HFFc6 (cell line): ENCODE results near the gene MBD5. TPM values are rescaled to one million over a fixed set of nuclear protein-coding genes. Genes with fewer than 3 reads are reported as not detected.

Experiments
- DNase-seq: peaks from one replicate; pipeline ENCODE4 v3.0.0-alpha.2; 2018
- H3K27ac Mint-ChIP-seq: 2 replicates; pipeline ENCODE4 v1.8.0; 2020; ENCODE audit warnings: mild to moderate bottlenecking, mixed read lengths
- H3K27me3 Mint-ChIP-seq: 2 replicates; pipeline ENCODE4 v1.8.0; 2021; ENCODE audit warnings: mild to moderate bottlenecking, moderate library complexity, mixed read lengths; ENCODE audit not compliant: insufficient read depth
- H3K36me3 Mint-ChIP-seq: 2 replicates; pipeline ENCODE4 v1.8.0; 2021; ENCODE audit warnings: low read depth, mixed read lengths
- H3K4me1 Mint-ChIP-seq: 2 replicates; pipeline ENCODE4 v1.8.0; 2020; ENCODE audit warnings: low read depth, mixed read lengths
- H3K4me3 Mint-ChIP-seq: 2 replicates; pipeline ENCODE4 v1.8.0; 2020; ENCODE audit warnings: mild to moderate bottlenecking, moderate library complexity, mixed read lengths
- H3K9me3 Mint-ChIP-seq: 2 replicates; pipeline ENCODE4 v1.8.0; 2020; ENCODE audit warnings: mild to moderate bottlenecking, mixed read lengths
- total RNA-seq, 6 experiments: library from RNA; stranded (reverse); fragmentation: NEBNext Ultra II Directional; extraction: Animal tissue kit (Norgen Biotek cat#: 25700); gene quantifications; 2 replicates in 1 of 6; 3 replicates in 5 of 6; pipeline ENCODE4 v1.2.3, GENCODE V29; 2021
- TF ChIP-seq, protein P1 (sequence below): fragments of 200-600 bp; sonication (generic); IDR thresholded peaks from 2 replicates; pipeline ENCODE4 v1.5.0; 2021; ENCODE audit warnings: antibody characterized with exemption, mild to moderate bottlenecking

The MBD5 gene
- total RNA-seq, 6 experiments from 2014 or later, result 29.1 to 41.0 (median 35.0) TPM

DNA sequence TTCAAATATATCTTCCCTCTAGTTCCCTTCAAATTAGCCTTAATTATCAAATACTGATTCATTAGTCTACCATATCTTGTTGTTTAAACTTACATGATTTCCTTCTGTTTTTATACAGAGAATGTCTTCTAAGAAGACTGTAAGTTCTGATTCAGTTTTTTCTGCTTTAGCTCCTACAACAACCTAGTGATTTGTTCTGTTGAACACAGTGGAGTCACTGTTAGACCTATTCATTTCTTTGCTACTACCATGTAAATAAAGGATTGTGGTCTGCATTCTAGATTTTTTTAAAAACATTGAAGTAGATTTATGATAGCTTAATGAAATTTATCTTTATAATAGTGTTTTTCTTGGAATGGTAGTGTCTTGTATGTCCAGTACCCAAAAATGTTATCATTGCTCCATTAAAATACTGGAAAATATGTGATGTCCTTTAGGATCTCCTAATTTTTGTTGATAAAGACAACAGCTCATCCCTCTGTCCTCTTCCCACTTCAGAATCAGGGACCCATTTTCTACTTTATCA lies 146.4 kb downstream of the MBD5 start:
- Mint-ChIP-seq H3K4me3 (no peak overlapping the region), H3K9me3 (no peaks in the 10 kb centered on the region), H3K27ac (no peak overlapping the region), H3K27me3 (no peaks in the 10 kb centered on the region), H3K36me3 (peaks cover 11% of the 10 kb centered on the region; the same call in 1 of the 2 replicates), H3K4me1 (peaks cover 10% of the 10 kb centered on the region)
- TF ChIP-seq, protein P1, sequence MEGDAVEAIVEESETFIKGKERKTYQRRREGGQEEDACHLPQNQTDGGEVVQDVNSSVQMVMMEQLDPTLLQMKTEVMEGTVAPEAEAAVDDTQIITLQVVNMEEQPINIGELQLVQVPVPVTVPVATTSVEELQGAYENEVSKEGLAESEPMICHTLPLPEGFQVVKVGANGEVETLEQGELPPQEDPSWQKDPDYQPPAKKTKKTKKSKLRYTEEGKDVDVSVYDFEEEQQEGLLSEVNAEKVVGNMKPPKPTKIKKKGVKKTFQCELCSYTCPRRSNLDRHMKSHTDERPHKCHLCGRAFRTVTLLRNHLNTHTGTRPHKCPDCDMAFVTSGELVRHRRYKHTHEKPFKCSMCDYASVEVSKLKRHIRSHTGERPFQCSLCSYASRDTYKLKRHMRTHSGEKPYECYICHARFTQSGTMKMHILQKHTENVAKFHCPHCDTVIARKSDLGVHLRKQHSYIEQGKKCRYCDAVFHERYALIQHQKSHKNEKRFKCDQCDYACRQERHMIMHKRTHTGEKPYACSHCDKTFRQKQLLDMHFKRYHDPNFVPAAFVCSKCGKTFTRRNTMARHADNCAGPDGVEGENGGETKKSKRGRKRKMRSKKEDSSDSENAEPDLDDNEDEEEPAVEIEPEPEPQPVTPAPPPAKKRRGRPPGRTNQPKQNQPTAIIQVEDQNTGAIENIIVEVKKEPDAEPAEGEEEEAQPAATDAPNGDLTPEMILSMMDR, result no peak
- DNase-seq, result no peak

DNA sequence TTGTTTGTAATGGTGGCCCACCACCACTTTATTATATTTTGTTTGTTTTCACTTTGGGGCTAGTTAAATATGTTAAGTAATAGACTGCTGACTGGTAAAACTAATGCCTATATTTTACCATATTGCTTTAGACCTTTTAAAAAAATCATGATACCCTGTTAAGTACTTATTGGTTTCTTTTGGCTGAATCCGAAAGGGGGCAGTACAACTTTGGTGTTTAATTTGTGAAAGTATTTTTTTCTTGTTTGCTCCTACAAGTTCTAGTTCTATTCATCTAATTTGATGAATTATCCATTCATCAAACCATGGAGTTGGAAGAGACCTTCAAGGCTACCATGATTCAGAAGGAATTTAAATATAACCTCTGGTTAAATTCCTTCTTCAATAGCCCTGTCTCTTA lies 147.0 kb downstream of the MBD5 start:
- no peak overlapping the region for H3K4me3 Mint-ChIP-seq
- H3K4me1 Mint-ChIP-seq, result peaks cover 10% of the 10 kb centered on the region
- TF ChIP-seq, protein P1, result no peak; the same call in 1 of the 2 replicates
- no peaks in the 10 kb centered on the region for H3K9me3 Mint-ChIP-seq
- H3K27ac Mint-ChIP-seq, result no peak overlapping the region
- H3K27me3 Mint-ChIP-seq, result no peaks in the 10 kb centered on the region
- peaks cover 11% of the 10 kb centered on the region; the same call in 1 of the 2 replicates for H3K36me3 Mint-ChIP-seq
- no peak for DNase-seq

DNA sequence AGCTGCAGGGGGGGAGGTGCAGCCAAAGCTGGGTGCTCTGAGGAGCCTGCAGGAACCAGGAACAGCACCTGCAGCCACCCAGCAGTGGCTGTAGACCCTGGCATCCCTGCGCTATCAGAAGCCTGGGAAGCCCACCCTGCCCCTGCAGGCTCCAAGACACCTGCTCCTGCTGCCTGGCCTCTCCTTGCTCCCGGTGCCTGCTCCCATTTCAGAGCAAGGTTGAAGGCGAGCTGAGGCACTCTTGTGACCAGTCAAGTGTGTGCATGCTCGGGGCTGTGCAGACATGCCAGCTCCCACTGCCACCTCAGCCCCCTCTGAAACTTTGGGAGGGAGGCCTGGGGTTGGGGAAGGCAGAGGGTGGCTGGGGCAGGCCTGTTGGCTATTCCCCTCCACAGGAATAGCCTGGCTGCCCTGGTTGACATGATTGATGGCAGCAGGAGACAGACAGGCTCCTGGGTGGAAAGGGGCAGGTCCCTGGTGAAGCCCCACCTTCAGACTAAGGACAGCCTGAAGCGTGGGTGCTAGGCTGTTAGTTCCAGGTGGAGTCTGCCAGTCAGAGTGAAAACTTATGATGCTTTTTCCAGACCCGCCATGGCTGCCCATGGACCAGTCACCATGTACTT lies 151.4 kb downstream of the MBD5 start:
- H3K4me1 Mint-ChIP-seq, result no peaks in the 10 kb centered on the region

DNA sequence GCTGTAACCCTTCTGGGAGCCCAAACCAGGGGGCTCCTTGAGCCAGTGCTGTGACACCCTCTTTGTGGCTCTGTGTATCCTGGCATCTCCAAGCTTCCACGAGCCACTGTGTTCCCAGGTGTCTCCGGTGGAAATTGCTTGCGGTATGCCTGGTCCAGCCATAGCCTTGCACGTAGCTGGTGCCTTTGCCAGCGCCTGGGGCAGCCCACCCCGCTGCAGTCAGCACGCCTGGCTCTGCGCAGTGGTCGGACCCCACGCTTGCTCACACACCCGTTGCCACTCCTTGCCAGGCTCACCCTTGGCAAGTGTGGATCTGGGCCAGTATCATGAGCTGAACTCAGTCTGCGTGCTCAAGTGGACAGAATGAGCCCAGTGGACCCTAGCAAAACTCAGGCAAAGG lies 152.3 kb downstream of the MBD5 start:
- TF ChIP-seq, protein P1, result no peak
- no peak for DNase-seq
- Mint-ChIP-seq H3K4me1 (no peaks in the 10 kb centered on the region), H3K9me3 (no peaks in the 10 kb centered on the region), H3K4me3 (no peak overlapping the region), H3K27me3 (no peaks in the 10 kb centered on the region), H3K36me3 (peaks cover 11% of the 10 kb centered on the region; the same call in 1 of the 2 replicates), H3K27ac (no peak overlapping the region)

More for the DNA sequence above, 151.4 kb downstream of the MBD5 start:
- no peak overlapping the region for H3K4me3 Mint-ChIP-seq
- H3K27ac Mint-ChIP-seq, result no peak overlapping the region
- DNase-seq, result no peak
- peaks cover 11% of the 10 kb centered on the region; the same call in 1 of the 2 replicates for H3K36me3 Mint-ChIP-seq
- no peaks in the 10 kb centered on the region for H3K27me3 Mint-ChIP-seq
- no peaks in the 10 kb centered on the region for H3K9me3 Mint-ChIP-seq
- TF ChIP-seq, protein P1, result no peak

DNA sequence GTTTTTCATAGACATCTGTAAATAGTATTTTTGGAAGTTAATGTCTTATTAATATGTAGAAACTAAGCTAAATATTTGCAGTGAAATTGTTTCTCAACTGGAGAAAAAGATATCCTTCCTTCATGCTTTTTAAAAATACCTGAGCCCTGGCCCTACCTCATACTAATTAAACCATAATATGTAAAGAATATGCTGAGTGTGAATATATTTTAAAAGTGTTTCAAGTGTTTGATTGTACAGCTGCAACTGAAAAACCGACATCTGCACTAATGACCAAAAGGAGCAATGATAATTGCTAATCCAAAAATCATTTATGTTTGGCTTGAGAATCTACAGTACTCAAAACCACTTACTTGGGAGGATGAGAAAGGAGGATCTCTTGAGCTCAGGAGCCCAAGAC lies 156.7 kb downstream of the MBD5 start:
- Mint-ChIP-seq H3K4me1 (no peaks in the 10 kb centered on the region), H3K9me3 (no peaks in the 10 kb centered on the region), H3K36me3 (peaks cover 10% of the 10 kb centered on the region), H3K4me3 (no peak overlapping the region), H3K27me3 (no peaks in the 10 kb centered on the region), H3K27ac (no peak overlapping the region)
- TF ChIP-seq, protein P1, result no peak
- no peak for DNase-seq
